Neural cell (in vitro differentiated cells): Measurements from ENCODE around the gene AGAP3. TPM values are rescaled to one million over a fixed set of nuclear protein-coding genes. Genes with fewer than 3 reads are reported as not detected.

Experiments used
- H2AFZ ChIP-seq: fragments of 200-600, 300-800 bp; sonication (generic), shearing (Covaris generic); 2 replicates; pipeline ENCODE4 v1.6.0; 2014; ENCODE audit warnings: low read depth, mild to moderate bottlenecking, antibody characterized with exemption, low read length, moderate library complexity
- H3F3A ChIP-seq: fragments of 200-600 bp; shearing (Covaris generic); 2 replicates; pipeline ENCODE4 v1.6.1; 2016; ENCODE audit warnings: mild to moderate bottlenecking, moderate library complexity, mixed read lengths, antibody characterized with exemption, low read length; ENCODE audit not compliant: insufficient read depth, poor library complexity, severe bottlenecking
- H3K27ac ChIP-seq: fragments of 200-600, 300-800 bp; sonication (generic), shearing (Covaris generic); 2 replicates; pipeline ENCODE4 v1.5.1; 2014; ENCODE audit warnings: mild to moderate bottlenecking, low read length, moderate library complexity
- H3K27me3 ChIP-seq: fragments of 300-800, 200-600 bp; sonication (generic), shearing (Covaris generic); 2 replicates; pipeline ENCODE4 v1.6.0; 2014; ENCODE audit warnings: mild to moderate bottlenecking, low read depth, low read length, moderate library complexity; ENCODE audit not compliant: insufficient read depth
- H3K36me3 ChIP-seq: fragments of 300-800, 200-600 bp; sonication (generic), shearing (Covaris generic); 2 replicates; pipeline ENCODE4 v1.5.1; 2014; ENCODE audit warnings: mild to moderate bottlenecking, antibody characterized with exemption, low read length, moderate library complexity; ENCODE audit not compliant: insufficient read depth
- H3K4me2 ChIP-seq: fragments of 300-800, 200-600 bp; sonication (generic), shearing (Covaris generic); 2 replicates; pipeline ENCODE4 v1.6.0; 2014; ENCODE audit warnings: mild to moderate bottlenecking, low read length
- H3K4me3 ChIP-seq: fragments of 300-800, 200-600 bp; sonication (generic), shearing (Covaris generic); 2 replicates; pipeline ENCODE4 v1.5.1; 2014; ENCODE audit warnings: mild to moderate bottlenecking, low read length, moderate library complexity
- H3K79me2 ChIP-seq: fragments of 200-600 bp; shearing (Covaris generic); replicated peaks from 2 replicates; pipeline ENCODE4 v1.6.0; 2014; ENCODE audit warnings: mild to moderate bottlenecking, low read length, moderate library complexity; ENCODE audit not compliant: insufficient read depth
- H3K9ac ChIP-seq: fragments of 300-800, 200-600 bp; sonication (generic), shearing (Covaris generic); 2 replicates; pipeline ENCODE4 v1.6.1; 2016; ENCODE audit warnings: mild to moderate bottlenecking, low read length, mixed read lengths
- H3K9me2 ChIP-seq: fragments of 200-600 bp; shearing (Covaris generic); 2 replicates; pipeline ENCODE4 v1.6.1; 2016; ENCODE audit warnings: mild to moderate bottlenecking, low read length, mixed read lengths; ENCODE audit not compliant: insufficient read depth
- H3K9me3 ChIP-seq: fragments of 200-600, 300-800 bp; sonication (generic), shearing (Covaris generic); 2 replicates; pipeline ENCODE4 v1.6.1; 2016; ENCODE audit warnings: mild to moderate bottlenecking, mixed run types, low read length, moderate library complexity, mixed read lengths
- H4K20me1 ChIP-seq: fragments of 200-600 bp; shearing (Covaris generic); 2 replicates; pipeline ENCODE4 v1.6.1; 2016; ENCODE audit warnings: mild to moderate bottlenecking, mixed run types; ENCODE audit not compliant: insufficient read depth
- CTCF ChIP-seq: fragments of 450-650 bp; IDR thresholded peaks from 2 replicates; pipeline ENCODE4 v1.5.1; 2014; ENCODE audit warnings: antibody characterized with exemption, mild to moderate bottlenecking, moderate library complexity; ENCODE audit not compliant: poor library complexity, severe bottlenecking
- EP300 ChIP-seq: fragments of 450-650 bp; conservative IDR thresholded peaks from 2 replicates; pipeline ENCODE4 v1.6.1; 2014; ENCODE audit warnings: antibody characterized with exemption, mild to moderate bottlenecking, moderate library complexity; ENCODE audit not compliant: poor library complexity, severe bottlenecking
- EZH2 ChIP-seq: fragments of 200-600, 300-800 bp; shearing (Covaris generic), sonication (generic); IDR thresholded peaks from 2 replicates; pipeline ENCODE4 v1.6.1; 2014; ENCODE audit warnings: antibody characterized with exemption, low read length, borderline replicate concordance, mild to moderate bottlenecking; ENCODE audit not compliant: insufficient read depth, poor library complexity, severe bottlenecking
- MXI1 ChIP-seq: fragments of 450-650 bp; conservative IDR thresholded peaks from 2 replicates; pipeline ENCODE4 v1.6.1; 2014; ENCODE audit warnings: antibody characterized with exemption, mild to moderate bottlenecking; ENCODE audit not compliant: poor library complexity, severe bottlenecking
- POLR2AphosphoS5 ChIP-seq: IDR thresholded peaks from 2 replicates; pipeline ENCODE4 v1.6.1; 2012
- RAD21 ChIP-seq: fragments of 450-650 bp; conservative IDR thresholded peaks from 2 replicates; pipeline ENCODE4 v1.6.1; 2014; ENCODE audit warnings: antibody characterized with exemption, mild to moderate bottlenecking, moderate library complexity
- SMC3 ChIP-seq: fragments of 450-650 bp; conservative IDR thresholded peaks from 2 replicates; pipeline ENCODE4 v1.6.1; 2014; ENCODE audit warnings: antibody characterized with exemption, mild to moderate bottlenecking, moderate library complexity; ENCODE audit not compliant: poor library complexity
- TAF1 ChIP-seq: IDR thresholded peaks from 2 replicates; pipeline ENCODE4 v1.6.1; 2012; ENCODE audit warnings: low read depth
- polyA plus RNA-seq: library from polyadenylated mRNA; depleted of rRNA; stranded (reverse); fragments of >200 nt; gene quantifications from 2 replicates; pipeline ENCODE4 v1.2.3, GENCODE V29; 2014
- TF ChIP-seq, protein P1 (sequence below): IDR thresholded peaks from 2 replicates; pipeline ENCODE4 v1.6.1; 2012; ENCODE audit warnings: borderline replicate concordance

AGAP3 gene
- polyA plus RNA-seq, 1 donor from 2014 or later, result 117 TPM

DNA sequence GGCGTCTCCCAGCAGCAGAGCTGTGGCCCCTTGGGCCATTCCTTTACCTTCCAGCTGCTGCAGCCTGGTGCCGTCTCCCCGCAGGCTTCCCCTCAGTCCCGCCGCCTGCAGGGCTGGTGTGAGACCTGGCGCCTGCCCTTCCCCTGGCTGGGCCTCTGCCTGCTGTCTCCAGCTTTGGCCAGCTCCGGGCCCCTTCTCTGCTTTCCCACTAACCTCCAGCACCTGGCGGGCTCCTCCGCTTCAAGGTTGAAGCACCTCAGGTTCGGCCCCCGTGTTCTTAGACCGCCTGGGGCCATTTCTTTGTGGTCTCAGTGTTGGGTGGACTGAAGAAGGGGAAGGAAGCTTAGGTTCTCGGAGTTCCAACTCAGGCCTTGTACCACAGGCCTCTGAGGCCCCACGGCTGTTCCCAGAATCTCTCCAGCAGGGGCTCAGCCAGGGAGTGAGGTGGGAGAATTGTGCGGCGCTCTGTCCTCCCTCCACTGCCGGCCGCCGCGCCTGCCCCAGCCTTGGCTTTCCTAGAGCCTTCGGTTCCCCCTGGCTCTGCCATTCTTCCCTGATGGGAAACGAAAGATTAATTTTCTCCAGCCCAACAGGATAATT is 50.9 kb downstream of the AGAP3 start:
- Histone ChIP-seq H3K27ac (no peak overlapping the region), H3K9ac (no peak overlapping the region), H3K79me2 (no peaks in the 10 kb centered on the region), H3K9me3 (no peaks in the 10 kb centered on the region), H3K9me2 (no peaks in the 10 kb centered on the region), H3K4me2 (no peak overlapping the region), H3K36me3 (no peaks in the 10 kb centered on the region), H4K20me1 (no peaks in the 10 kb centered on the region), H3K4me3 (no peak overlapping the region), H2AFZ (no peak overlapping the region), H3K27me3 (no peaks in the 10 kb centered on the region), H3F3A (no peaks in the 10 kb centered on the region)
- no peak for TF ChIP-seq RAD21
- no peak for TF ChIP-seq MXI1
- no peak for TF ChIP-seq POLR2AphosphoS5
- no peak for TF ChIP-seq EZH2
- no peak for TF ChIP-seq CTCF
- no peak for TF ChIP-seq SMC3
- TF ChIP-seq, protein P1, sequence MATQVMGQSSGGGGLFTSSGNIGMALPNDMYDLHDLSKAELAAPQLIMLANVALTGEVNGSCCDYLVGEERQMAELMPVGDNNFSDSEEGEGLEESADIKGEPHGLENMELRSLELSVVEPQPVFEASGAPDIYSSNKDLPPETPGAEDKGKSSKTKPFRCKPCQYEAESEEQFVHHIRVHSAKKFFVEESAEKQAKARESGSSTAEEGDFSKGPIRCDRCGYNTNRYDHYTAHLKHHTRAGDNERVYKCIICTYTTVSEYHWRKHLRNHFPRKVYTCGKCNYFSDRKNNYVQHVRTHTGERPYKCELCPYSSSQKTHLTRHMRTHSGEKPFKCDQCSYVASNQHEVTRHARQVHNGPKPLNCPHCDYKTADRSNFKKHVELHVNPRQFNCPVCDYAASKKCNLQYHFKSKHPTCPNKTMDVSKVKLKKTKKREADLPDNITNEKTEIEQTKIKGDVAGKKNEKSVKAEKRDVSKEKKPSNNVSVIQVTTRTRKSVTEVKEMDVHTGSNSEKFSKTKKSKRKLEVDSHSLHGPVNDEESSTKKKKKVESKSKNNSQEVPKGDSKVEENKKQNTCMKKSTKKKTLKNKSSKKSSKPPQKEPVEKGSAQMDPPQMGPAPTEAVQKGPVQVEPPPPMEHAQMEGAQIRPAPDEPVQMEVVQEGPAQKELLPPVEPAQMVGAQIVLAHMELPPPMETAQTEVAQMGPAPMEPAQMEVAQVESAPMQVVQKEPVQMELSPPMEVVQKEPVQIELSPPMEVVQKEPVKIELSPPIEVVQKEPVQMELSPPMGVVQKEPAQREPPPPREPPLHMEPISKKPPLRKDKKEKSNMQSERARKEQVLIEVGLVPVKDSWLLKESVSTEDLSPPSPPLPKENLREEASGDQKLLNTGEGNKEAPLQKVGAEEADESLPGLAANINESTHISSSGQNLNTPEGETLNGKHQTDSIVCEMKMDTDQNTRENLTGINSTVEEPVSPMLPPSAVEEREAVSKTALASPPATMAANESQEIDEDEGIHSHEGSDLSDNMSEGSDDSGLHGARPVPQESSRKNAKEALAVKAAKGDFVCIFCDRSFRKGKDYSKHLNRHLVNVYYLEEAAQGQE, result no peak
- TF ChIP-seq EP300, result no peak
- no peak for TF ChIP-seq TAF1

- Histone ChIP-seq H3K27ac (no peak overlapping the region), H3F3A (no peaks in the 10 kb centered on the region), H3K27me3 (no peaks in the 10 kb centered on the region), H3K4me2 (no peak overlapping the region), H3K9me3 (no peaks in the 10 kb centered on the region), H3K79me2 (no peaks in the 10 kb centered on the region), H4K20me1 (no peaks in the 10 kb centered on the region), H3K9ac (no peak overlapping the region), H3K9me2 (no peaks in the 10 kb centered on the region), H3K4me3 (no peak overlapping the region), H3K36me3 (no peaks in the 10 kb centered on the region), H2AFZ (no peak overlapping the region)
- TF ChIP-seq EZH2 (no peak), TAF1 (no peak), POLR2AphosphoS5 (no peak), SMC3 (no peak), EP300 (no peak)
- TF ChIP-seq, protein P1, result no peak
Observed at GRCh38 chr7:151137791-151138152, 51.5 kb downstream of the AGAP3 start.
